HuH-7 (cell line): ENCODE measurements around the gene TTLL11.

Experiments
- DNase-seq: peaks from one replicate; pipeline ENCODE4 v3.0.0; 2011; ENCODE audit warnings: low spot score

Gene TTLL11

DNA sequence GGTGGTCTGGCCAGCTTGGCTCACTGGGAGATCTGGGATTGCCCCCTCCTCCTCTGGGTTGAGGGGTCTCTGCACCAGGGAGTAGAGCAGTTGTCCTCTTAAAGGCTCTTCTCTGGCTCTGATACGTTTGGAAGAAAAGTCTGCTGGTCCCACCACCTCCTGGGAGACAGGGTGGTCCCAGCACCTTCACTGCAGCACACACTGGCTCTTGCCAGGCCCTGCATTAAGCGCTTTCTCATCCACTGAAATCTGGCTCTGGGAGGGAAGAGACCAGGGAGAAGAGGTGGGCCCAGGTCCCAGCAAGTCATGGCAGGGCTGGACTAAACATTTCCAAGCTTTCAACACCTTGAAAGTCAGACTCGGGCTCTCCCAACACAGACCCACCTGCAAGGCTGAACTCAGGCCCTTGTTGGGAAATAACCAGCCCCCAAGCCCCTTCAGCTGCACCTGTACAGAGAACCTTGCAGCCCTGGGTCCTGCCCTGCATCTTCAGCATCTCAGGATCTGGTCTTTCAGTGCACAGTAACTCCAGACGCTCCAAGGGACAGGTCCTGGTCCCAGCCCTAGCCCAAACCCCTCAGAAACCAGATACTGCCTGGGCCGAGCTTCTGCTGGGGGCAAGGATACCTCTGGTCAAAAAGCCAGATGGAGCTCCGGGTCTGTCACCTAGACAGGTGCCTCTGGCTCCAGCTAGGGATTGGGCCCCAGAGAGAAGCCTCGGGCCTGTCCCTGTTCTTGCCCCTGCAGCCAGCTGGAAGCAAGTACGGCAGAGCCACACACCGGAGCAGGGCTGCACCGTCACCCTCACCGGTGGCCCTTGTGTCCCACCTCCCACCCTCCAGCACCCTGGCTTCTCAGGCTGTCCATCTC is 307.2 kb downstream of the TTLL11 start:
- DNase-seq = no peak

- DNase-seq = no peak
These were observed 308.2 kb downstream of the TTLL11 start for GRCh38 chr9:121784731-121785411.

DNA sequence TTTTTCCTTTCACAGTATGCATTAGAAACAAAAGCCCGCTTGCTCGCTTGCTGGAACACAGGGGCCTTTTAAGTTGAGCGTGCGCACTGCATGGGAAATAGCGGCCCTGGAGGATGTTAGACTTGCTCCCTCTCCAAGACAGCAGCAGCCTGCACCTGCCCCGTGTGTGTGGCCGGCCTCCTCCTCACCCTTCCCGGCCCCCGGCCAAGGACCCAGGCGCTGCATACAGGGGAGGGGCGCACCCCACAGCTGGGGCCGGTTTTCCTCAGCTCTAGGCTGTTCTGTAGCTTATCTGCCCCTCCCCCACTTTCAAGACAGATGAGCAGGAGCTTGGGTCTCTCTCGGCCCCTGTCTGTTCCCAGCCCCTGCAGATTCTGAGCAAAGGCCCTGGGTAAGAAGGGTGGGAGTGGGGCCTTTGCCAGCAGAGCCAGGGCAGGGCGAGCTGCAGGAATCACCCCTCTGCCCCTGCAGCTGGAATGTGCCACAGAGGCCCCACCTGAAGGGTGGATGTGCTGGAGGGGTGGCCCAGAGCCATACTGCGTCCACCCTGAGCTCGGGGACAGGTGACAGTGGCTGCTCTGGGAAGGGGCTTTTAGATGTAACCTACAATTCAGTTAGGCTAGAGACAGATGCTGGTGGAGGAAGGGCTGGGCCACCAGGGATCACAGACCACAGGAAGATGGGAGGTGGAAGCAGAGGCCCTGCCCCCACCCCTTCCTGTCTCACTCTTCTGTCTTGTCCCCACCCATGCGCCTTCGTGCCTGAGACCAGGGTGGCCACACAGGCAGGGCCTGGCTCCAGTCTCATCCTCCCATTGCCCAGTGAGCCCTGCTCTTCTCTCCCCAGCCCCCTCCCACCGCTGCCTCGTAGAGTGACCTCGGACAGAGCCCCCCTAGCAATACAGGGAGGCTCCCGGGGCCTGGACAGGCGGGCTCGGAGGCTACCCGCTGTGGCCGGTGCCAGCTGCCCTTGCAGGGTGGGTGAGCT is 309.3 kb downstream of the TTLL11 start:
- no peak for DNase-seq

DNA sequence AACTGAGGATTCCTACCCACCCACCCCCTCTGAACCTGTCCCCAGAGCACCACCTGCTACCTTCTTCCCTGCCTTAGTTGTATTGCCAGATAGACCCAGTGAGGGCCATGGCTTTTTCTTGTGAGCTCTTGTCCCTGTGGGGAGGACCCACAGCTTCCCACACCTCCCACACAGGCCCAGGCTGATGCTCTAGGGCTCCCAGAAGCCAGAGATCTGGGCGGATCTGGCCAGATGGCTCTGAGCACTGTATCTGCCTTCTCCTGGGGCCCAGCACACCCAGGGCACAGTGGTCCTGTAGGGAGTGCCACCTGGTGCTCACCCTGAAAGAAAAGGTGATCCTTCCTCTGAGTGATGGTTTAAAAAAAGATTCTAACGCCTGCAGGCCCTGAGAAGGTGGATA is 310.0 kb downstream of the TTLL11 start:
- DNase-seq = no peak

GRCh38 chr9:121782514-121783110 is 310.5 kb downstream of the TTLL11 start:
- DNase-seq = no peak

- no peak for DNase-seq
These were observed 311.2 kb downstream of the TTLL11 start for GRCh38 chr9:121781701-121782464.

- no peak for DNase-seq
These were observed 312.0 kb downstream of the TTLL11 start for GRCh38 chr9:121781145-121781548.

- DNase-seq = no peak
These were observed 312.7 kb downstream of the TTLL11 start for GRCh38 chr9:121780177-121781040.

GRCh38 chr9:121779381-121780117 is 313.6 kb downstream of the TTLL11 start:
- DNase-seq = no peak

DNA sequence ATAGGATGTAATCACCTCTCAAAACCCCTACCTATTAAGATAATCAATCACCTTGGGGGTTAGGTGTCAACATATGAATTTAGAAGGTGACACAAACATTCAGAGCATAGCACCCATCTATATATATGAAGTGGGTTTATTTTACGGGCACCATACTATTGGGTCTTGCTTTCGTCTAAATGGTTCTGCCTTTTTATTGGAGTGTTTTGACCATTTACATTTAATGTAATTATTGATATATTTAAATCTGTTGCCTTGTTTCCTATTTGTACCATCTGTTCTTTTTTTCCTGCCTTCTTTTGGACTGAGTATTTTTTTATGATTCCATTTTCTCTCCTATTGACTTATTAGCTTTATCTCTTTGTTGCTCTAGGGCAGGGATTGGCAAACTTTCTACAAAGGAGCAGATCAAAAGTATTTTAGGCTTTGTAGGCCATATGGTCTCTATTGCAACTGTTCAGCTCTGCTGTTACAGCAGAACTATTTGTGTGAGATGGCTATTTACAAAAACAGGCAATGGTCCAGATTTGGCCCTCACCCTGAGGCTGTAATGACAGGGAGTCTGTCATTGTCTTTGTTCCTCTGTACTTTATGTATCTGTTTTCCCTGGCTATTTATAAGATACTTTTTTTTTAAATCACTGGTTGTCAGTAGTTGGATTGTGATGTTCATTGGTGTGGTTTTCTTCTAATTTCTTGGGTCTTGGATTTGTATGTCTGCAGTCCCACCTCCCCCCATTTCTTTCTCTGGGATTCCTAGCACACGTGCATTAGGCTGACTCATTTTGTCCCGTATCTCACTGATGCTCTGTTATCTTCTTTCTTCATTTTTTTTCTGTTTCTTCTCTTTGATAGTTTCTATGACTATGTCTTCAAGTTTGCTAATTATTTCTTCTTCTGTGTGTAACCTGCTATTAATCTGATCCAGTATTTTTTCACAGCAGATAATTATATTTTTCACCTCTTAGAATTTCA is 314.6 kb downstream of the TTLL11 start:
- DNase-seq = no peak

- no peak for DNase-seq
These were observed 316.1 kb downstream of the TTLL11 start for GRCh38 chr9:121776739-121777637.

DNA sequence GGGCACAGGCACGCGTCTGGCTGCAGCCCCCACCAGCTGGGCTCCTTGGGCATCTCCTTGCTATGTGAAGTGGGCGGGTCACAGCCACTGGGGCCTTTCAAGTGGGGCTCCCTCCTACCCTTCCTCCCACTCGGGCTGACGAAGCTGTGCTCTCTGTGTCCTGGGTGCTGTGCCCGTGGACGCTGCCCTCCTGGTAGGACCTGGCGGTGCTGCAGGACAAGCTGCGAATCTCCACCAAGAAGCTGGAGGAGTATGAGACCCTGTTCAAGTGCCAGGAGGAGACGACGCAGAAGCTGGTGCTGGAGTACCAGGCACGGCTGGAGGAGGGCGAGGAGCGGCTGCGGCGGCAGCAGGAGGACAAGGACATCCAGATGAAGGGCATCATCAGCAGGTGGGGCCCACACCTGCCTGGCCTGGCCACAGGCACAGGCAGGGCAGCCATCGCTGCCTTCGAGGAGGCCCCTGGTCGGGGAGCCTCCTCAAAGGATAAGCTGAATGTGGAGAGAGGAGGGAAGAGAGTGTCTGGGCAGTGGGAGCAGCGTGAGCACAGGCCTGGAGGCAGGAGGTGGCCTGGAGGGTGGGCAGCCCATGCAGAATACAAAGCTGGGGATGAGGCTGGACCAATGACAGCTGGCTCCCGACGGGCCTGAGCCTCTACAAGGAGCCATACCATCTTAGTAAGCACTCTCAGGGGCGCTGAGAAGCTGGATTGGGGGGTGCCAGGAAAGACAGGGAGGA is 316.9 kb downstream of the TTLL11 start:
- DNase-seq = no peak

DNA sequence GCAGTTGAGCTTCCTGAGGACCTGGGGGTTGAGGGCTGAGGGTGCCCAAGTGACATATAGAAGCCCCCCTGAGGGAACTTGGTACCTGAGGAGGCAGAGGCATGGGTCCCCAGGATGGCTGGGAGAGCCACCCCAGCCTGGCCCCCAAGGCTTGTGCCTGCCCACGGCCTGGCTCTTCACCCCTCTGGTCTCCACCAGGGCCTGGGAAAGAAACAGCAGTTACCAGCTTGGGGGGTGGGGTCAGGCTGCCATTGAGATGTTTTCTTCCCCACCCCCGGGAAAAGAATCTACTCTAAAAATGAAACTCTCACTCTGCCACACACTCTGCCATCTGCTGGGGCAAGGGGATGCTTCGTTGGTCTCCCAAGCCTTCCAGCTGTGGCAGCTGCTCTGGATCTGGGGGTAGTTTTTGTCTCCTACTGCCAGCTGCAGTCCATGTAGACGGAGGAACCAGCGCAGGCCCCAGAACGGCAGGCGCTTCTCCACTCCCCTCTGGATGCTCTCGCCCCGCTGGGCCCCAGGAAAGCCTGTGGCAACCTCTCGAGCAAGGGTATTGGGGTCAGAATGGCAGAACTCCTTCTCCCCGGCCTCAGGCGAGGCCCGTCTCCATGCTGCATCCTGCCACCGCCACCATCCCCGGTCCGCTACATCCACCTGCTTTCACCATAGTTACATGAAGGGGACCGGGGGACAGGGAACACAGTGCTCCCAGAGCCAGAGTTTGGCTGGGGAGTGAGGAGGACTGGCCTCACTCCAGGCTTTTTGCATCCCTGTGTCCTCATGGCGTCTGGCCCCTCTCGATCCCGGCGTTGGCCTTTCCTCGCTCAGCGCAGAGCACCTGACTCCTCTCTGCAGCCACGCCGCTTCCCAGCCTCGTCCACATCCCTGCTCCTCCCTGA is 318.1 kb downstream of the TTLL11 start:
- DNase-seq = no peak

- no peak for DNase-seq
These were observed 319.0 kb downstream of the TTLL11 start for GRCh38 chr9:121773954-121774714.
